Stimulated activated CD4-positive, alpha-beta T cell treated with anti-CD3 and anti-CD28 coated beads, Interleukin-4, amount 100 ng/mL, for 4 hours (primary cell): ENCODE results near the gene RIBC2.
"Not testable (repeated sequence)": the region's sequence is repeated elsewhere in the genome, so short reads cannot be mapped to it uniquely, and the experiment has no call there.

Source experiments
- DNase-seq, 2 experiments: peaks; one replicate each; pipeline ENCODE4 v3.0.0-alpha.2; 2020

Gene RIBC2

DNA sequence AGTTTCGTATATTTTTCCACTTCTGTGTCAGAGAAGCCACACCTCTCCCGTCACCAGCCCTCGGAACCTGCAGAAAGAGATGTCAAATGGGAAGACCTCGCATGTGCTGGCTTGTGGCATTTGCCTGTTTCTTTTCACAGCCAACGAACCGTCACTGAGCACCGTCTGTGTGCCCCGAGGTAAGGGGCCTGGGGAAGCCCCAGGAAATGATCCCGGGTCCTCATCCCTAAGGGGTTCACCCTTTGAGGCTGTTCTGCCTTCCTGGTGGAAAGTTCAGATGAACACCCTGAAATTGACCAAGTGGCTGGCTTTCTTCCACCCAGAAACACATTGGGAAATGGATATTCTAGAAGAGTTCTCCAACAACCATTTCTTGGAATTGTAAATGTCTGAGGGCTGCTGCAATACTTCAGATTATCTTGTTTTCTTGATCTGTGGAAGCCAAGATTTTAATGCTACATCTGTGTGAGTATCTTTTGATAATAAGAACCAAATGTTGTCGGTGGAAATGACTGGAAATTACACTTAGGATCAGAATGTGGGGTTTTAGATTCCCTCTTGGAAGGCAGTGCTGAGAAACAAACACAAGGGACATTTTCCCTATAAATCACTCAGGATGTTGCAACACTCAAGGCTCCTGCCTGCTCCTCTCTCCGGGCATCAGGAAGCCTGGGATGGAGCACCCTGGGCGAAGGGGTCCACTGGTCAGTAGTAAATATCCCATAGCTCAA, 37.6 kb downstream of the RIBC2 start:
- DNase-seq = no peak

GRCh38 chr22:45451972-45452371, 38.5 kb downstream of the RIBC2 start:
- no peak for DNase-seq

DNA sequence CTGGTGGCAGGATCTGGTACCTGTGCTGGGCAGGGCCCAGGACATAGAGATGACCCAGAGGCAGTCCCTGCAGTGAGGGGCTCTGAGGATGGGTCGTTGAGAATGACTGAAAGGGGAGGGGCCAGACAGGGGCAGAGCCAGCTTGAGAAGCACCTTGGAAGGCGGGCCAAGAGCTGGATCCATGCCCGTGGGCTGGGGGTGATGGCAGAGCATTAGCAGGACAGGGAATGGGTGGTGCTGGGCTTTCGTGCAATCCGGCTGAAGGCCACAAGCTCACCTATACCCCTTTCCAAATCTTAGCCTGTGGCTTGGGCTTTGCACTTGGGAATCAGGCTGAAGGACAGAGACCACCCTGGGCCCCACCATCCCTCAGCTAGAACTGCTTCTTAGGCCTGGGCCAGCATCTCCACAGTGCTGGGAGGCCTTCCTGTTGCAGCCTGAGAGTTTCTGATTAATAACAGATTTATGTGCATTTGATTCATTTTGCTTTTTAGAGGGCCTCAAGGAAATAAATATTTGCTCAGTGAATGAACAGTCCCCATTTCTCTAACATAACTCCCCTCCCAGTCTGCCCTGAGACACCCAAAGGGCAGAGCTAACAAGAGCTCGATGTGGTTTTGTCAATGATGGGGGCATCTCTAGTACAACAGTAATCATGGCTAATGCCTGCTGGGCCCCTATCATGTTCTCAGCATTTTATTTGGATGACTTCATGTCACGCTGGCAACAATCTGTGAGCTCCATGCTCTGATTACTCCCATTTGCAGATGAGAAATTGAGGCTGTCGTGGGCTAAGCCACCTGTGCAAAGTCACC, 39.3 kb downstream of the RIBC2 start:
- no peak for DNase-seq

- no peak for DNase-seq
Observed at GRCh38 chr22:45453764-45454163, 40.3 kb downstream of the RIBC2 start.

- no peak for DNase-seq
Observed at GRCh38 chr22:45454275-45454674, 40.8 kb downstream of the RIBC2 start.

- no peak for DNase-seq
Observed at GRCh38 chr22:45455212-45455611, 41.7 kb downstream of the RIBC2 start.

- no peak for DNase-seq
Observed at GRCh38 chr22:45455621-45456020, 42.1 kb downstream of the RIBC2 start.

- DNase-seq = no peak
Observed at GRCh38 chr22:45456811-45457210, 43.3 kb downstream of the RIBC2 start.

DNA sequence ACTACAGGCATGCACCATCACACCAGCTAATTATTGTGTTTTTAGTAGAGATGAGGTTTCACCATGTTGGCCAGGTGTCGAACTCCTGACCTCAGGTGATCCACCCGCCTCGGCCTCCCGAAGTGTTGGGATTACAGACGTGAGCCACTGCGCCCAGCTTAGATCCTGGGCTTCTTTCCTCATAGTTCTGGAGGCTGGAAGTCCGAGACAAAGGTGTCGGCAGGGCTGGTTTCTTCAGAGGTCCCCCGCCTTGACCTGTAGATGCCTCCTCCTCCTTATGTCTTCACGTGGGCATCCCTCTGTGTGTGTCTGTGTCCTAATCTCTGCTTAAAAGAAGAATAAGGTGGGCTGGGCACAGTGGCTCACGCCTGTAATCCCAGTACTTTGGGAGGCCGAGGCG, 45.0 kb downstream of the RIBC2 start:
- DNase-seq = no peak

- DNase-seq = no peak
Observed at GRCh38 chr22:45459235-45459634, 45.7 kb downstream of the RIBC2 start.

- DNase-seq = no peak
Observed at GRCh38 chr22:45460288-45461109, 47.0 kb downstream of the RIBC2 start.

- DNase-seq = no peak
Observed at GRCh38 chr22:45462034-45462655, 48.7 kb downstream of the RIBC2 start.

GRCh38 chr22:45463691-45464090, 50.2 kb downstream of the RIBC2 start:
- not testable (repeated sequence) for DNase-seq

DNA sequence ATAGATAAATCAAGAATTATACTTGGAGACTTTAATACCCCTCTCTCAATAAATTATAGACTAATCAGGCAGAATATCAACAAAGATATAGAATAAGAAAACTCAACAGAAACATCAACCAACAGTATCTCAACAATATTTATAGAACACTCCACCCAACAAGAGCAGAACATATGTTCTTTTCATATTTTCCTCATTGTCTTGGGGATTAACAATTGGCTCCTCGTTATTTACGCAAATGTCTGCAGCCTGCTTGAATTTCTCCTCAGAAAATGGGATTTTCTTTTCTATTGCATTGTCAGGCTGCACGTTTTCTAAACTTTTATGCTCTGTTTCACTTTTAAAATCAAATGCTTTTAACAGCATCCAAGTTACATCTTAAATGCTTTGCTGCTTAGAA, 52.1 kb downstream of the RIBC2 start:
- DNase-seq = no peak

GRCh38 chr22:45468872-45469271, 55.4 kb downstream of the RIBC2 start:
- no peak for DNase-seq

- DNase-seq = no peak
Observed at GRCh38 chr22:45469281-45470073, 56.0 kb downstream of the RIBC2 start.

DNA sequence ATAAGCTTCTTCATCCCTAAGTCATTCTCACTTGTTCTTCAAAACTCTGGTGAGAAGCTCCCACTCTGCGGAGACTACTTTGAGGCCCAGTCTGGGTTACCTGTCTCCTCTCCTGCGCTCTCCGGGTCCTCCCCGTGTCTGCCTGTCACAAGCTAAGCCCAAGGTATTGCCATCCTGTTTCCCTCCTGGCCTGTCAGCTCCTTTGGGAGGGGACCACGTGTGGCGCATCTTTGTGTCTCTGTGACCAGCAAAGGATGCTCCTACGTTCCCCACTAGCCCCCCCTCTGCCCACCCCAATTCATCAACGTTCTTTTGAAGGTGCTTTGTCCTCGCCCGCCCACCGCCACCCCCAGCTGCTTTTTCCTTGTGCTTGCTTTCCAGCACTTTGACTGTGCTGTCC, 57.4 kb downstream of the RIBC2 start:
- no peak for DNase-seq

- no peak for DNase-seq
Observed at GRCh38 chr22:45472426-45472825, 58.9 kb downstream of the RIBC2 start.

GRCh38 chr22:45473626-45474237, 60.2 kb downstream of the RIBC2 start:
- DNase-seq = no peak

GRCh38 chr22:45475063-45475747, 61.7 kb downstream of the RIBC2 start:
- no peak for DNase-seq
